Right ventricle myocardium inferior (tissue), 1 donor: ENCODE data around the gene ACIN1. TPM values are rescaled to one million over a fixed set of nuclear protein-coding genes. Genes with fewer than 3 reads are reported as not detected.

ENCODE experiments used
- ATAC-seq: fragments of 200-7000 bp; cut with Tn5 transposase; one replicate; pipeline ENCODE4 v1.9.1; 2020; ENCODE audit warnings: mild to moderate bottlenecking, moderate library complexity
- DNase-seq: peaks from one replicate; pipeline ENCODE4 v3.0.0; 2021; ENCODE audit errors: missing footprints
- intact Hi-C: fragments of 100-400 bp; cut with DNase I; formaldehyde crosslinking; loops from one replicate; pipeline ENCODE4 v1.11.0; 2022
- total RNA-seq: library from RNA; stranded (reverse); fragmentation: NEBNext Ultra II Directional; extraction: Animal tissue kit (Norgen Biotek cat#: 25700); gene quantifications from one replicate; pipeline ENCODE4 v1.2.1, GENCODE V29; 2021
- donor health status: DM: no; HTN: yes; CAD: no; lungs with severe emphysema.

The ACIN1 gene
- total RNA-seq, 1 donor from 2014 or later: 73.9 TPM

GRCh38 chr14:23068789-23069412 is 26.0 kb downstream of the ACIN1 start:
- DNase-seq (no peak), ATAC-seq (peak; percentile 72)
- intact Hi-C loops: no loop called here

- intact Hi-C loops: no loop called here
- ATAC-seq (no peak), DNase-seq (no peak)
These were observed 26.8 kb downstream of the ACIN1 start for GRCh38 chr14:23067847-23068788.

GRCh38 chr14:23066855-23067744 is 27.8 kb downstream of the ACIN1 start:
- no peak for DNase-seq
- intact Hi-C loops: no loop called here
- no peak for ATAC-seq

- no peak for ATAC-seq
- intact Hi-C loops: no loop called here
- no peak for DNase-seq
These were observed 28.6 kb downstream of the ACIN1 start for GRCh38 chr14:23066368-23066767.

GRCh38 chr14:23063601-23064000 is 31.3 kb downstream of the ACIN1 start:
- no peak for ATAC-seq
- DNase-seq: no peak
- intact Hi-C loops: loop anchor here (5.0 kb wide), 1 partner anchor 39 kb away; the partner anchor contains the start of gene CIROP

GRCh38 chr14:23062002-23062401 is 32.9 kb downstream of the ACIN1 start:
- ATAC-seq (peak; percentile 30), DNase-seq (no peak)
- intact Hi-C loops: loop anchor here (5.0 kb wide), 1 partner anchor 40 kb away; the partner anchor contains the start of gene CIROP

- ATAC-seq: no peak
- intact Hi-C loops: loop anchor here (5.0 kb wide), 1 partner anchor 42 kb away; the partner anchor contains the start of gene CIROP
These were observed 34.2 kb downstream of the ACIN1 start for GRCh38 chr14:23060536-23061260.

GRCh38 chr14:23058654-23059504 is 36.1 kb downstream of the ACIN1 start:
- ATAC-seq (no peak), DNase-seq (no peak)
- intact Hi-C loops: loop anchor here (1.0 to 10.0 kb wide), 4 partner anchors 64 to 504 kb away; partner anchors contain the start of gene PRMT5

More at GRCh38 chr14:23060536-23061260, 34.2 kb downstream of the ACIN1 start:
- DNase-seq: no peak

- ATAC-seq (peak; percentile 73), DNase-seq (peak; percentile 90)
- intact Hi-C loops: loop anchor here (1.0 to 10.0 kb wide), 4 partner anchors 63 to 503 kb away; partner anchors contain the start of gene PRMT5
These were observed 36.9 kb downstream of the ACIN1 start for GRCh38 chr14:23057757-23058653.

GRCh38 chr14:23056956-23057756 is 37.8 kb downstream of the ACIN1 start, which contains the start of gene CDH24:
CDH24 (minus strand) TSS chr14:23057520; CDS start chr14:23055733, 1,787 bp downstream.
- intact Hi-C loops: loop anchor here (5.0 to 10.0 kb wide), 2 partner anchors 130 to 502 kb away; partner anchors contain the start of gene PRMT5
- ATAC-seq (peak; percentile 74), DNase-seq (peak; percentile 83)

- ATAC-seq (peak; percentile 48), DNase-seq (peak; percentile 77)
- intact Hi-C loops: loop anchor here (5.0 to 10.0 kb wide), 2 partner anchors 129 to 502 kb away; partner anchors contain the start of gene PRMT5
These were observed 38.6 kb downstream of the ACIN1 start for GRCh38 chr14:23056145-23056955.

GRCh38 chr14:23055621-23056144 is 39.3 kb downstream of the ACIN1 start:
- DNase-seq: no peak
- intact Hi-C loops: loop anchor here (5.0 to 10.0 kb wide), 2 partner anchors 128 to 501 kb away; partner anchors contain the start of gene PRMT5
- no peak for ATAC-seq

- ATAC-seq (no peak), DNase-seq (no peak)
- intact Hi-C loops: loop anchor here (5.0 to 10.0 kb wide), 2 partner anchors 128 to 500 kb away; partner anchors contain the start of gene PRMT5
These were observed 39.8 kb downstream of the ACIN1 start for GRCh38 chr14:23055147-23055550.
